SU-DHL-6 (cell line): ENCODE measurements around the gene ARHGAP26.
A peak's percentile ranks its signal among the peaks of the same experiment; 100 is the strongest.

Experiments used
- H2AFZ ChIP-seq: fragments of 200-600 bp; sonication (generic); 2 replicates; pipeline ENCODE4 v1.6.1; 2014; ENCODE audit warnings: low read depth, mild to moderate bottlenecking, moderate library complexity, mixed read lengths, antibody characterized with exemption, low read length; ENCODE audit not compliant: severe bottlenecking
- H3F3A ChIP-seq: fragments of 200-600 bp; shearing (Covaris generic); 2 replicates; pipeline ENCODE4 v1.6.0; 2016; ENCODE audit warnings: antibody characterized with exemption, mild to moderate bottlenecking; ENCODE audit not compliant: insufficient read depth
- H3K27ac ChIP-seq: fragments of 200-600 bp; sonication (generic); 2 replicates; pipeline ENCODE4 v1.5.1; 2016; ENCODE audit warnings: low read depth, mild to moderate bottlenecking, low read length, moderate library complexity, mixed read lengths
- H3K27me3 ChIP-seq: fragments of 200-600 bp; sonication (generic), shearing (Covaris generic); 2 replicates; pipeline ENCODE4 v1.6.0; 2014; ENCODE audit warnings: mild to moderate bottlenecking, low read length
- H3K36me3 ChIP-seq: fragments of 200-600 bp; sonication (generic); 2 replicates; pipeline ENCODE4 v1.6.1; 2014; ENCODE audit warnings: mild to moderate bottlenecking, low read length, mixed read lengths
- H3K4me2 ChIP-seq: fragments of 300-600, 200-600 bp; shearing (Covaris generic), sonication (generic); 2 replicates; pipeline ENCODE4 v1.6.0; 2014; ENCODE audit warnings: low read length, low read depth, mild to moderate bottlenecking; ENCODE audit not compliant: poor library complexity, severe bottlenecking
- H3K4me3 ChIP-seq: fragments of 200-600 bp; sonication (generic); 2 replicates; pipeline ENCODE4 v1.5.1; 2014; ENCODE audit warnings: antibody characterized with exemption, low read length, mild to moderate bottlenecking, mixed read lengths; ENCODE audit not compliant: insufficient read depth, poor library complexity, severe bottlenecking
- H3K79me2 ChIP-seq: fragments of 200-600 bp; sonication (generic); 2 replicates; pipeline ENCODE4 v1.6.1; 2014; ENCODE audit warnings: mild to moderate bottlenecking, low read length, moderate library complexity; ENCODE audit not compliant: insufficient read depth
- H3K9ac ChIP-seq: fragments of 200-600 bp; sonication (generic); 2 replicates; pipeline ENCODE4 v1.7.0; 2014; ENCODE audit warnings: mild to moderate bottlenecking, low read length
- H3K9me2 ChIP-seq: fragments of 200-600 bp; sonication (generic); replicated peaks from 2 replicates; pipeline ENCODE4 v1.6.1; 2014; ENCODE audit warnings: low read length; ENCODE audit not compliant: insufficient read depth
- H3K9me3 ChIP-seq: fragments of 200-600 bp; sonication (generic); 2 replicates; pipeline ENCODE4 v1.6.1; 2014; ENCODE audit warnings: low read length, mixed read lengths; ENCODE audit not compliant: insufficient read depth
- H4K20me1 ChIP-seq: fragments of 200-600 bp; sonication (generic); 2 replicates; pipeline ENCODE4 v1.6.1; 2014; ENCODE audit warnings: low read depth, mild to moderate bottlenecking, antibody characterized with exemption, low read length, moderate library complexity, mixed read lengths
- CTCF ChIP-seq: fragments of 200-600 bp; sonication (generic); IDR thresholded peaks from one replicate; pipeline ENCODE4 v1.5.1; 2017; ENCODE audit warnings: antibody characterized with exemption, mild to moderate bottlenecking, low read length, moderate library complexity; ENCODE audit not compliant: insufficient read depth, poor library complexity, severe bottlenecking
- EZH2phosphoT487 ChIP-seq: fragments of 200-600 bp; sonication (generic), shearing (Covaris generic); conservative IDR thresholded peaks from 2 replicates; pipeline ENCODE4 v1.6.1; 2018; ENCODE audit warnings: mild to moderate bottlenecking, antibody characterized with exemption, low read length, moderate library complexity, mixed read lengths

Gene ARHGAP26

GRCh38 chr5:142886211-142886610 is 116.0 kb downstream of the ARHGAP26 start:
- no peaks in the 10 kb centered on the region for H3K9me3 ChIP-seq
- H3K36me3 ChIP-seq: no peaks in the 10 kb centered on the region
- H3F3A ChIP-seq: no peaks in the 10 kb centered on the region
- no peak overlapping the region for H3K27ac ChIP-seq
- H3K27me3 ChIP-seq: no peaks in the 10 kb centered on the region
- H3K9ac ChIP-seq: no peak overlapping the region
- H3K4me2 ChIP-seq: no peak overlapping the region
- H3K79me2 ChIP-seq: no peaks in the 10 kb centered on the region
- H2AFZ ChIP-seq: no peak overlapping the region
- no peaks in the 10 kb centered on the region for H4K20me1 ChIP-seq
- H3K4me3 ChIP-seq: no peak overlapping the region
- no peaks in the 10 kb centered on the region for H3K9me2 ChIP-seq
- TF ChIP-seq EZH2phosphoT487 (no peak), CTCF (no peak)

- H3K27me3 ChIP-seq: no peaks in the 10 kb centered on the region
- no peaks in the 10 kb centered on the region for H3K79me2 ChIP-seq
- no peak overlapping the region for H3K27ac ChIP-seq
- no peaks in the 10 kb centered on the region for H4K20me1 ChIP-seq
- H3K36me3 ChIP-seq: no peaks in the 10 kb centered on the region
- no peak overlapping the region for H2AFZ ChIP-seq
- no peaks in the 10 kb centered on the region for H3K9me2 ChIP-seq
- no peak overlapping the region for H3K4me3 ChIP-seq
- H3F3A ChIP-seq: no peaks in the 10 kb centered on the region
- no peak for TF ChIP-seq EZH2phosphoT487
- TF ChIP-seq CTCF: no peak
- no peak overlapping the region for H3K9ac ChIP-seq
- H3K9me3 ChIP-seq: no peaks in the 10 kb centered on the region
- no peak overlapping the region for H3K4me2 ChIP-seq
Observed at GRCh38 chr5:142886956-142887355, 116.8 kb downstream of the ARHGAP26 start.

GRCh38 chr5:142888469-142889085 is 118.4 kb downstream of the ARHGAP26 start:
- Histone ChIP-seq H2AFZ (no peak overlapping the region), H3K9ac (no peak overlapping the region), H3K9me2 (no peaks in the 10 kb centered on the region), H4K20me1 (no peaks in the 10 kb centered on the region), H3F3A (no peaks in the 10 kb centered on the region), H3K79me2 (no peaks in the 10 kb centered on the region), H3K27ac (no peak overlapping the region), H3K9me3 (no peaks in the 10 kb centered on the region), H3K4me3 (no peak overlapping the region), H3K27me3 (no peaks in the 10 kb centered on the region), H3K4me2 (no peak overlapping the region), H3K36me3 (no peaks in the 10 kb centered on the region)
- TF ChIP-seq CTCF (peak; percentile 61), EZH2phosphoT487 (no peak)
